ENCODE results near the gene PPP2R3B. TPM values are rescaled to one million over a fixed set of nuclear protein-coding genes. Genes with fewer than 3 reads are reported as not detected.

Gene PPP2R3B
- total RNA-seq, 1 experiment from 2014 or later = 13.7 TPM

DNA sequence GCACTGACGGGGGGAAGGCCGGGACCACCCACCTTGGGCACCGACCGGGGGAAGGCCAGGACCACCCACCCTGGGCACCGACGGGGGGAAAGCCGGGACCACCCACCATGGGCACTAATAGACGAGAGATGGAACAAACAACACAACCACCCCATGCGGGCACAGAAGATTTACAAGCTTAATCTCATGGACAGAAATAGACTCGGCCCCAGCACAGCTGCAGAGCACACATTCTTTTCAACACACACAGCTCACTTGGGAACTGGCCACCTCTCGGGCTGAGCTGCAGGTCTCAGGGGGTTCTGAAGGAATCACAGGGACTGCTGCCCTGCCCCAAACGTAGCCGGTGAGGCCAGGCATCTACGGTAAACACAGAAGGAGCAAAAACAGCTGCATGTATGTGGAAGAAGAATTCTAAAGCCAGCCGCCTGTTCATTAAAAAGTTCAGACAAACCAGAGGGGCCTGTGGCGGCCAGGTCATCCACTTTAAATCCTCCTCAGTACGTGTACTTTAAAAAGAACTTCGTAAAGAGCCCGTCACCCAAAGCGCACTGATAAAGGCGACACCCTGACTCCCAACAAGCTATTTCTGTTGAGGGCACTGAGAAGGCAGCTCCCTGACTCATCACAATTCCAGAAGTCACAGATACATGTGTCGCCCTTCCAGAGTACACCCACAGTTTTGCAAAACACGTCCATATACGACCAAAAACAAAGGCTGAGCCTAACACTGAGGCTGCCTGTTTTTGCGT lies 17.7 kb downstream of the PPP2R3B start:
- intact Hi-C loops (cut with micrococcal nuclease) = no loop called here
- no peak overlapping the region for H3K4me3 Mint-ChIP-seq (ENCODE audit: unreplicated experiment)

DNA sequence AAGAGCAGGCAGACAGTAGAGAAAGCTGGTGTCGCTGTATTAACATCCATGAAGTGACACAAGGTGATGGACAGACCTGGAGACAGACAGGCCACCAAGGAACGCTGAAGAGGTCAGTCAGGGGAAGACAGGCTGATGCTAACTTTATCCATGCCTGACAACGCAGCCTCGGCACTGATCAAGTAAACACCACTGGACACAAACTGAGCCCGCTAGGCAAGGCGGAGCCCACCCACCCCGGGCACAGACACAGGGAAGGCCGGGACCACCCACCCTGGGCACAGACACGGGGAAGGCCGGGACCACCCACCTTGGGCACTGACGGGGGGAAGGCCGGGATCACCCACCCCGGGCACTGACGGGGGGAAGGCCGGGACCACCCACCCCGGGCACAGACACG lies 18.8 kb downstream of the PPP2R3B start:
- TF ChIP-seq, protein P1, sequence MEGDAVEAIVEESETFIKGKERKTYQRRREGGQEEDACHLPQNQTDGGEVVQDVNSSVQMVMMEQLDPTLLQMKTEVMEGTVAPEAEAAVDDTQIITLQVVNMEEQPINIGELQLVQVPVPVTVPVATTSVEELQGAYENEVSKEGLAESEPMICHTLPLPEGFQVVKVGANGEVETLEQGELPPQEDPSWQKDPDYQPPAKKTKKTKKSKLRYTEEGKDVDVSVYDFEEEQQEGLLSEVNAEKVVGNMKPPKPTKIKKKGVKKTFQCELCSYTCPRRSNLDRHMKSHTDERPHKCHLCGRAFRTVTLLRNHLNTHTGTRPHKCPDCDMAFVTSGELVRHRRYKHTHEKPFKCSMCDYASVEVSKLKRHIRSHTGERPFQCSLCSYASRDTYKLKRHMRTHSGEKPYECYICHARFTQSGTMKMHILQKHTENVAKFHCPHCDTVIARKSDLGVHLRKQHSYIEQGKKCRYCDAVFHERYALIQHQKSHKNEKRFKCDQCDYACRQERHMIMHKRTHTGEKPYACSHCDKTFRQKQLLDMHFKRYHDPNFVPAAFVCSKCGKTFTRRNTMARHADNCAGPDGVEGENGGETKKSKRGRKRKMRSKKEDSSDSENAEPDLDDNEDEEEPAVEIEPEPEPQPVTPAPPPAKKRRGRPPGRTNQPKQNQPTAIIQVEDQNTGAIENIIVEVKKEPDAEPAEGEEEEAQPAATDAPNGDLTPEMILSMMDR (IDR thresholded peaks at IDR 0.05; ENCODE audit: unreplicated experiment) = no peak
- no TSS peak for BruUV-seq (replicated peaks)
- H3K9me3 Mint-ChIP-seq (ENCODE audit: unreplicated experiment) = no peaks in the 10 kb centered on the region
- intact Hi-C loops (cut with micrococcal nuclease) = no loop called here
- ChIA-PET CTCF (no interaction called here), POLR2A (no interaction called here)
- peaks cover 4% of the 10 kb centered on the region for H3K4me1 Mint-ChIP-seq (ENCODE audit: insufficient read depth, unreplicated experiment)
- no peak overlapping the region for H3K27ac Mint-ChIP-seq (ENCODE audit: low read depth, unreplicated experiment)
- peaks cover 9% of the 10 kb centered on the region for H3K36me3 Mint-ChIP-seq (ENCODE audit: insufficient read depth, unreplicated experiment)
- DNase-seq (ENCODE audit: unreplicated experiment) = no peak
- no peaks in the 10 kb centered on the region for H3K27me3 Mint-ChIP-seq (ENCODE audit: insufficient read depth, unreplicated experiment)
- no peak overlapping the region for H3K4me3 Mint-ChIP-seq (ENCODE audit: unreplicated experiment)

More for the DNA sequence above, 17.7 kb downstream of the PPP2R3B start:
- Mint-ChIP-seq H3K4me1 (ENCODE audit: insufficient read depth, unreplicated experiment) (peaks cover 4% of the 10 kb centered on the region), H3K27me3 (ENCODE audit: insufficient read depth, unreplicated experiment) (no peaks in the 10 kb centered on the region), H3K27ac (ENCODE audit: low read depth, unreplicated experiment) (no peak overlapping the region), H3K9me3 (ENCODE audit: unreplicated experiment) (no peaks in the 10 kb centered on the region), H3K36me3 (ENCODE audit: insufficient read depth, unreplicated experiment) (no peaks in the 10 kb centered on the region)
- TF ChIP-seq, protein P1 (IDR thresholded peaks at IDR 0.05; ENCODE audit: unreplicated experiment) = no peak
- BruUV-seq (replicated peaks) = no TSS peak
- ChIA-PET POLR2A (no interaction called here), CTCF (no interaction called here)
- no peak for DNase-seq (ENCODE audit: unreplicated experiment)

DNA sequence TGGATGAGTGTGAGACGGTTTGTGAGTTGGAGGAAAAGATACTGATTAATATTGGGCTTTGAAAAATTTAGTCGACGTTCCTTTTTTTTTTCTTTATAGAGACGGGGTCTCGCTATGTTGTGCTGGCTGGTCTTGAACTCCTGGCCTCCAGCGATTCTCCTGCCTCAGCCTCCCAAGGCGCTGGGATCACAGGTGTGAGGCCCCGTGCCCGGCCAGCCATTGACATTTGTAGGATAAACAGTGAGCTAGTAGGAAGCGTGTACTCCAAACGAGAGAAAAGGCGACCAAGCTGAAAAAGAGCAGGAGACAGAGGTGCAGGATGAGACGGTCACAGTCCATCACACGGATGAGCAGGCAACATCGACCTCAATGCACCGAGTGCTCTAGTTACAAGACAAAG lies 19.4 kb downstream of the PPP2R3B start:
- Mint-ChIP-seq H3K36me3 (ENCODE audit: insufficient read depth, unreplicated experiment) (peaks cover 12% of the 10 kb centered on the region), H3K4me1 (ENCODE audit: insufficient read depth, unreplicated experiment) (peaks cover 4% of the 10 kb centered on the region), H3K4me3 (ENCODE audit: unreplicated experiment) (no peak overlapping the region), H3K27me3 (ENCODE audit: insufficient read depth, unreplicated experiment) (no peaks in the 10 kb centered on the region), H3K9me3 (ENCODE audit: unreplicated experiment) (no peaks in the 10 kb centered on the region), H3K27ac (ENCODE audit: low read depth, unreplicated experiment) (no peak overlapping the region)
- POLR2A ChIA-PET = no interaction called here
- no TSS peak for BruUV-seq (replicated peaks)
- intact Hi-C loops (cut with micrococcal nuclease) = no loop called here
- CTCF ChIA-PET = no interaction called here
- DNase-seq (ENCODE audit: unreplicated experiment) = no peak
- TF ChIP-seq, protein P1 (IDR thresholded peaks at IDR 0.05; ENCODE audit: unreplicated experiment) = no peak

DNA sequence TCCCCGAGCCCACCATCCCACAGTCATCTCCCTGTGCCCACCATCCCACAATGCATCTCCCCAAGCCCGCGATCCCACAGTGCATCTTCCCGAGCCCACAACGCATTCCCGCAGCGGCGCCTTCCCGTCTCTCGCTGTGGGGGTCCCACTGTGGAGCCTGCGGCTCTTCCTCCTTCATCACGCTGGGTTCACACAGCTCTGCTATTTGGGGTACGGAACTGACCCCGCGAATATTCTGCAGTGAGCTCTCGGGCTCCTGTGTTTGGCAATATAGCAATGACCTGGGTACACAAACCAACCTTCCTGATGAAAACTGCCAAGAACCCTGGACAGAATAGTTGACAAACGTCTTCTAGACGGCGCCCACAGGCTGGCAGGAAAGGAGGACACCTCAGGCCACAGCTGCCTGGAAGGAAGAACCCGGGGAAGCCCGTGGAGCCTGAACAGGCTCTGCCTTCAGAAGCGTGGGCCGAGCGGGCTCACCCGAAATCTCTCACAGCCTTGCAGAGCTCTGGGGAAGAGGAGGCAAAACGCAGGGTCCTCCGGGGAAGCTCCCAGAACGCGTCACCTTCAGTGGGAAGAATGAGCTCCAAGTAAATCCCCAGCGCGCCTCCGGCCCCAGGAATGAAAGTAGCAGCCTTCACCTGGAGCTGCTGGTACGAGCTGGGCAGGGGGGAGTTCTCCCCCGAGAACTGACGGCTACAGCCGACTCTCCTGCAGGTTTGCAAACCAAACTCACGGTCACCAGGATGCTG lies 22.9 kb downstream of the PPP2R3B start:
- H3K27ac Mint-ChIP-seq (ENCODE audit: low read depth, unreplicated experiment) = no peak overlapping the region
- ChIA-PET POLR2A (no interaction called here), CTCF (no interaction called here)
- no peaks in the 10 kb centered on the region for H3K27me3 Mint-ChIP-seq (ENCODE audit: insufficient read depth, unreplicated experiment)
- no peak for DNase-seq (ENCODE audit: unreplicated experiment)
- H3K36me3 Mint-ChIP-seq (ENCODE audit: insufficient read depth, unreplicated experiment) = peaks cover 19% of the 10 kb centered on the region
- peaks cover 4% of the 10 kb centered on the region for H3K4me1 Mint-ChIP-seq (ENCODE audit: insufficient read depth, unreplicated experiment)
- H3K9me3 Mint-ChIP-seq (ENCODE audit: unreplicated experiment) = no peaks in the 10 kb centered on the region
- intact Hi-C loops (cut with micrococcal nuclease) = no loop called here
- H3K4me3 Mint-ChIP-seq (ENCODE audit: unreplicated experiment) = no peak overlapping the region
- TF ChIP-seq, protein P1 (IDR thresholded peaks at IDR 0.05; ENCODE audit: unreplicated experiment) = no peak
- BruUV-seq (replicated peaks) = no TSS peak
